Heart left ventricle (tissue), 13 donors: ENCODE measurements around the gene FXYD1.

Source experiments
- POLR2A ChIP-seq, 2 donors: fragments of 450-650 bp; IDR thresholded peaks; one replicate each; pipeline ENCODE4 v1.6.1; 2017; ENCODE audit warnings: antibody characterized with exemption in 2 of 2, mild to moderate bottlenecking in 2 of 2, moderate library complexity in 2 of 2
- TF ChIP-seq, protein P1 (sequence below), 12 donors: fragments of 200-600 bp; sonication (generic) in 4 of 12; IDR thresholded peaks; one replicate each; pipeline versions ENCODE4 v1.5.0 to v1.8.0; 2018 to 2022; ENCODE audit warnings: antibody characterized with exemption in 12 of 12, mild to moderate bottlenecking in 5 of 12
- donor health status: ischemic (EF 13 %, LVEDD 7.1; RV severe dilation, severe dysfunction).
- donor health status: DM: no; HTN: yes; CAD: no.
- donor health status: DM: no; HTN: no; CAD: no.
- donor health status: ischemic (EF 25% LVEDD 6.9; RV normal size, moderate dysfunction).
- donor health status: ischemic (EF 25% LVEDD 5.7; RV mildly dilated, moderate dysfunction).
- donor health status: ischemic (EF 35%, LVEDD 5.7; RV mildly dilated, moderate dysfunction).
- donor health status: nonischemic (EF 11% LVEDD 7.7; RV severe dilation, severe dysfunction).
- donor health status: DM: yes; HTN: yes; CAD: no.
- donor health status: PGD.
- donor health status: ischemic (EF 29% LVEDD 5.4; RV normal size, mild dysfunction).
- donor health status: nonischemic (EF 23%, LVEDD 6.1; RV moderate dilation, normal function).

- TF ChIP-seq, protein P1, sequence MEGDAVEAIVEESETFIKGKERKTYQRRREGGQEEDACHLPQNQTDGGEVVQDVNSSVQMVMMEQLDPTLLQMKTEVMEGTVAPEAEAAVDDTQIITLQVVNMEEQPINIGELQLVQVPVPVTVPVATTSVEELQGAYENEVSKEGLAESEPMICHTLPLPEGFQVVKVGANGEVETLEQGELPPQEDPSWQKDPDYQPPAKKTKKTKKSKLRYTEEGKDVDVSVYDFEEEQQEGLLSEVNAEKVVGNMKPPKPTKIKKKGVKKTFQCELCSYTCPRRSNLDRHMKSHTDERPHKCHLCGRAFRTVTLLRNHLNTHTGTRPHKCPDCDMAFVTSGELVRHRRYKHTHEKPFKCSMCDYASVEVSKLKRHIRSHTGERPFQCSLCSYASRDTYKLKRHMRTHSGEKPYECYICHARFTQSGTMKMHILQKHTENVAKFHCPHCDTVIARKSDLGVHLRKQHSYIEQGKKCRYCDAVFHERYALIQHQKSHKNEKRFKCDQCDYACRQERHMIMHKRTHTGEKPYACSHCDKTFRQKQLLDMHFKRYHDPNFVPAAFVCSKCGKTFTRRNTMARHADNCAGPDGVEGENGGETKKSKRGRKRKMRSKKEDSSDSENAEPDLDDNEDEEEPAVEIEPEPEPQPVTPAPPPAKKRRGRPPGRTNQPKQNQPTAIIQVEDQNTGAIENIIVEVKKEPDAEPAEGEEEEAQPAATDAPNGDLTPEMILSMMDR (IDR thresholded peaks at IDR 0.05) = no peak
- TF ChIP-seq POLR2A (IDR thresholded peaks at IDR 0.05) = no peak
Observed at GRCh38 chr19:35174226-35174625, 35.6 kb downstream of the FXYD1 start.
